DOHH2 (cell line): ENCODE measurements around the gene C20orf202.

ENCODE experiments used
- H3F3A ChIP-seq: fragments of 200-600 bp; sonication (generic), shearing (Covaris generic); 2 replicates; pipeline ENCODE4 v1.6.0; 2016; ENCODE audit warnings: antibody characterized with exemption, mild to moderate bottlenecking; ENCODE audit not compliant: control insufficient read depth, insufficient read depth
- H3K27ac ChIP-seq: fragments of 200-600 bp; sonication (generic); 2 replicates; pipeline ENCODE4 v1.5.1; 2014; ENCODE audit warnings: low read depth, mild to moderate bottlenecking, low read length, moderate library complexity
- H3K27me3 ChIP-seq: fragments of 200-600 bp; sonication (generic); 2 replicates; pipeline ENCODE4 v1.6.1; 2014; ENCODE audit warnings: mild to moderate bottlenecking, low read length, mixed read lengths; ENCODE audit not compliant: control insufficient read depth
- H3K36me3 ChIP-seq: fragments of 200-600 bp; sonication (generic); 2 replicates; pipeline ENCODE4 v1.6.1; 2014; ENCODE audit warnings: mild to moderate bottlenecking, low read length, moderate library complexity, mixed read lengths; ENCODE audit not compliant: control insufficient read depth
- H3K4me1 ChIP-seq: fragments of 200-600 bp; sonication (generic); 2 replicates; pipeline ENCODE4 v1.6.1; 2014; ENCODE audit warnings: mild to moderate bottlenecking, low read length, mixed read lengths; ENCODE audit not compliant: control insufficient read depth
- H3K4me2 ChIP-seq: fragments of 200-600 bp; sonication (generic); 2 replicates; pipeline ENCODE4 v1.6.0; 2014; ENCODE audit warnings: mild to moderate bottlenecking, low read length, moderate library complexity
- H3K4me3 ChIP-seq: fragments of 200-600 bp; sonication (generic); 2 replicates; pipeline ENCODE4 v1.5.1; 2014; ENCODE audit warnings: mild to moderate bottlenecking, low read length, mixed read lengths
- H3K79me2 ChIP-seq: fragments of 200-600 bp; sonication (generic); 2 replicates; pipeline ENCODE4 v1.6.1; 2014; ENCODE audit warnings: mild to moderate bottlenecking, low read length, mixed read lengths; ENCODE audit not compliant: control insufficient read depth
- H3K9me2 ChIP-seq: fragments of 200-600 bp; sonication (generic); replicated peaks from 2 replicates; pipeline ENCODE4 v1.6.1; 2014; ENCODE audit warnings: mild to moderate bottlenecking, low read length, mixed read lengths; ENCODE audit not compliant: control insufficient read depth
- H3K9me3 ChIP-seq: fragments of 200-600 bp; sonication (generic); 2 replicates; pipeline ENCODE4 v1.6.1; 2014; ENCODE audit warnings: antibody characterized with exemption, low read length, mixed read lengths; ENCODE audit not compliant: control insufficient read depth, insufficient read depth
- H4K20me1 ChIP-seq: fragments of 200-600 bp; sonication (generic); 2 replicates; pipeline ENCODE4 v1.6.0; 2014; ENCODE audit warnings: low read depth, mild to moderate bottlenecking, antibody characterized with exemption, low read length, moderate library complexity; ENCODE audit not compliant: control insufficient read depth, insufficient read depth
- CTCF ChIP-seq: fragments of 200-600 bp; sonication (generic); IDR thresholded peaks from one replicate; pipeline ENCODE4 v1.5.1; 2014; ENCODE audit warnings: antibody characterized with exemption, mild to moderate bottlenecking, low read depth, low read length; ENCODE audit not compliant: poor library complexity, severe bottlenecking
- EZH2phosphoT487 ChIP-seq: fragments of 200-600 bp; sonication (generic); IDR thresholded peaks from 2 replicates; pipeline ENCODE4 v1.6.1; 2017; ENCODE audit warnings: borderline replicate concordance, mild to moderate bottlenecking, antibody characterized with exemption, low read length, moderate library complexity, mixed read lengths

Gene C20orf202

GRCh38 chr20:1225263-1225782 is 22.1 kb downstream of the C20orf202 start:
- H3K27ac ChIP-seq, result no peak overlapping the region
- H3K9me2 ChIP-seq, result no peaks in the 10 kb centered on the region

GRCh38 chr20:1225783-1226654 is 22.8 kb downstream of the C20orf202 start, which contains the start of gene RAD21L1:
Gene RAD21L1, plus strand, starts transcription at chr20:1226044. Its CDS starts 2,410 bp downstream, at chr20:1228454.
- H3K4me3 ChIP-seq, result peak within 1 kb of the TSS; percentile 44; the same call in 1 of the 2 replicates
- H3K36me3 ChIP-seq, result no peaks in the 10 kb centered on the region
- no peaks in the 10 kb centered on the region for H4K20me1 ChIP-seq
- no peaks in the 10 kb centered on the region for H3K9me2 ChIP-seq
- H3K27me3 ChIP-seq, result peaks cover 25% of the 10 kb centered on the region
- H3K27ac ChIP-seq, result no peak within 1 kb of the TSS
- peak within 1 kb of the TSS; percentile 52 for H3K4me2 ChIP-seq
- H3K9me3 ChIP-seq, result no peaks in the 10 kb centered on the region
- TF ChIP-seq EZH2phosphoT487 (no peak), CTCF (no peak)
- no peaks in the 10 kb centered on the region for H3K4me1 ChIP-seq
- H3K79me2 ChIP-seq, result no peaks in the 10 kb centered on the region
- H3F3A ChIP-seq, result no peaks in the 10 kb centered on the region

More at GRCh38 chr20:1225263-1225782, 22.1 kb downstream of the C20orf202 start:
- no peaks in the 10 kb centered on the region for H3K79me2 ChIP-seq
- H3K4me1 ChIP-seq, result no peaks in the 10 kb centered on the region
- no peaks in the 10 kb centered on the region for H4K20me1 ChIP-seq
- TF ChIP-seq EZH2phosphoT487 (no peak), CTCF (no peak)
- H3K4me2 ChIP-seq, result no peak overlapping the region; the same call in 1 of the 2 replicates
- no peaks in the 10 kb centered on the region for H3K36me3 ChIP-seq
- H3F3A ChIP-seq, result no peaks in the 10 kb centered on the region
- H3K27me3 ChIP-seq, result peaks cover 25% of the 10 kb centered on the region
- H3K9me3 ChIP-seq, result no peaks in the 10 kb centered on the region
- no peak overlapping the region for H3K4me3 ChIP-seq

- Histone ChIP-seq H3K9me3 (no peaks in the 10 kb centered on the region), H3K4me3 (no peak overlapping the region), H3K27ac (no peak overlapping the region), H3F3A (no peaks in the 10 kb centered on the region), H3K9me2 (no peaks in the 10 kb centered on the region), H3K4me1 (no peaks in the 10 kb centered on the region), H3K36me3 (no peaks in the 10 kb centered on the region), H4K20me1 (no peaks in the 10 kb centered on the region), H3K27me3 (peaks cover 37% of the 10 kb centered on the region), H3K4me2 (no peak overlapping the region), H3K79me2 (no peaks in the 10 kb centered on the region)
- TF ChIP-seq EZH2phosphoT487 (no peak), CTCF (no peak)
These were observed 26.3 kb downstream of the C20orf202 start for GRCh38 chr20:1229541-1229940.
